K562 (cell line): ENCODE results near the gene ATOH8. TPM values are rescaled to one million over a fixed set of nuclear protein-coding genes. Genes with fewer than 3 reads are reported as not detected.

ENCODE experiments used
- ATAC-seq: fragments of 200-7000 bp; cut with Tn5 transposase; 3 replicates; pipeline ENCODE4 v1.9.1; 2020; ENCODE audit warnings: moderate library complexity
- BruUV-seq: library from RNA; stranded (reverse); fragments of 400-500 nt; replicated peaks from 2 replicates; lab custom pipeline; 2021; lab: Mats Ljungman, UMichigan
- CTCF ChIA-PET: fragments of 300-600 bp; formaldehyde crosslinking; extraction: SDS; loops from one replicate; lab custom pipeline; 2021; ENCODE audit warnings: low intra/inter-chr PET ratio; lab: Yijun Ruan, JAX
- POLR2A ChIA-PET: fragments of 300-600, 350-650 bp; sonication (Branson Sonifier 250); formaldehyde crosslinking; extraction: SDS; loops from one replicate; lab custom pipeline; 2021; ENCODE audit warnings: antibody characterized with exemption, inconsistent platforms; lab: Yijun Ruan, JAX
- DNase-seq, 4 experiments: peaks; one replicate each; pipeline versions ENCODE4 v3.0.0 to v3.0.0-alpha.2; 2011 to 2018; ENCODE audit warnings: low spot score in 3 of 4, mixed read lengths in 3 of 4; ENCODE audit errors: extremely low read depth in 1 of 4
- FAIRE-seq: peaks from 2 replicates; lab custom pipeline; 2011; peaks lifted over from hg19 to GRCh38; lab: Jason Lieb, UNC
- H2AFZ ChIP-seq: 2 replicates; pipeline ENCODE4 v1.6.0; 2011; ENCODE audit warnings: low read depth, low read length, control low read depth, inconsistent platforms
- H3K27ac ChIP-seq: fragments of 200-600 bp; 3 replicates; pipeline ENCODE4 v1.8.0; 2011; ENCODE audit warnings: low read depth, mild to moderate bottlenecking, control low read depth, inconsistent platforms, low read length, moderate library complexity, mixed read lengths; ENCODE audit errors: extremely low read depth
- H3K27me3 ChIP-seq, 2 experiments: fragments of 300-600 bp in 1 of 2; 2 replicates in 1 of 2; 3 replicates in 1 of 2; pipeline versions ENCODE4 v1.6.0 to v1.8.0; 2011; ENCODE audit warnings: inconsistent platforms in 2 of 2, low read length in 2 of 2, mild to moderate bottlenecking in 1 of 2, mixed read lengths in 1 of 2, moderate library complexity in 1 of 2; ENCODE audit not compliant: control insufficient read depth in 2 of 2, insufficient read depth in 2 of 2
- H3K36me3 ChIP-seq: fragments of 300-600 bp; 3 replicates; pipeline ENCODE4 v1.8.0; 2011; ENCODE audit warnings: mild to moderate bottlenecking, low read length, inconsistent platforms; ENCODE audit not compliant: control insufficient read depth, insufficient read depth
- H3K4me1 ChIP-seq, 2 experiments: fragments of 200-600 bp in 1 of 2; replicated peaks in 1 of 2; 2 replicates in 1 of 2; 3 replicates in 1 of 2; pipeline versions ENCODE4 v1.5.1 to v1.8.0; 2011; ENCODE audit warnings: inconsistent platforms in 2 of 2, low read length in 2 of 2, mild to moderate bottlenecking in 1 of 2, mixed read lengths in 1 of 2, moderate library complexity in 1 of 2; ENCODE audit not compliant: control insufficient read depth in 2 of 2, insufficient read depth in 2 of 2
- H3K4me2 ChIP-seq: 2 replicates; pipeline ENCODE4 v1.6.1; 2011; ENCODE audit warnings: low read length, control low read depth, inconsistent platforms, mixed read lengths; ENCODE audit not compliant: insufficient read depth
- H3K4me3 ChIP-seq: fragments of 200-600 bp; sonication (generic), shearing (Covaris generic); 2 replicates; pipeline ENCODE4 v1.5.1; 2016; ENCODE audit warnings: control low read depth, inconsistent platforms
- H3K79me2 ChIP-seq: fragments of 200-600 bp; 3 replicates; pipeline ENCODE4 v1.8.0; 2011; ENCODE audit warnings: low read length, inconsistent platforms; ENCODE audit not compliant: control insufficient read depth, insufficient read depth
- H3K9ac ChIP-seq, 2 experiments: 2 replicates each; pipeline versions ENCODE4 v1.6.0 to v1.6.1; 2011; ENCODE audit warnings: low read depth in 2 of 2, low read length in 2 of 2, control low read depth in 1 of 2, inconsistent platforms in 1 of 2, mild to moderate bottlenecking in 1 of 2, mixed read lengths in 1 of 2; ENCODE audit not compliant: insufficient read depth in 1 of 2
- H3K9me1 ChIP-seq: one replicate; pipeline ENCODE4 v1.6.0; 2011; ENCODE audit warnings: inconsistent platforms, mild to moderate bottlenecking, low read length, moderate library complexity; ENCODE audit not compliant: control insufficient read depth, insufficient read depth
- H3K9me3 ChIP-seq: replicated peaks from 2 replicates; pipeline ENCODE4 v1.5.1; 2011; ENCODE audit warnings: low read depth, low read length, inconsistent platforms; ENCODE audit not compliant: control insufficient read depth, insufficient read depth
- H4K20me1 ChIP-seq: replicated peaks from 2 replicates; pipeline ENCODE4 v1.6.1; 2011; ENCODE audit warnings: low read length, inconsistent platforms, mixed read lengths; ENCODE audit not compliant: control insufficient read depth, insufficient read depth
- CEBPG ChIP-seq, 3 experiments: fragments of 200-800 bp in 1 of 3; sonication (Bioruptor generic) in 1 of 3; sonication (generic) in 1 of 3; formaldehyde crosslinking in 1 of 3; IDR thresholded peaks in 2 of 3; conservative IDR thresholded peaks in 1 of 3; 2 replicates each; pipeline versions ENCODE4 v1.6.1 to v1.8.0; 2016 to 2022; ENCODE audit warnings: missing compliant biosample characterization in 2 of 3, missing genetic modification characterization in 2 of 3, mild to moderate bottlenecking in 1 of 3, missing genetic modification reagents in 1 of 3
- FOXJ3 ChIP-seq: sonication (generic); formaldehyde crosslinking; IDR thresholded peaks from 2 replicates; pipeline ENCODE4 v1.4.0; 2020; ENCODE audit warnings: mild to moderate bottlenecking, missing genetic modification reagents
- MTF1 ChIP-seq: fragments of 250-450 bp; sonication (Bioruptor Pico); IDR thresholded peaks from 2 replicates; pipeline ENCODE4 v1.9.0; 2021; ENCODE audit warnings: moderate library complexity, mild to moderate bottlenecking, inconsistent platforms, borderline replicate concordance
- NCOA2 ChIP-seq, 2 experiments: fragments of 450-650 bp; IDR thresholded peaks; 2 replicates each; pipeline ENCODE4 v1.6.1; 2018; ENCODE audit warnings: mild to moderate bottlenecking in 2 of 2, moderate library complexity in 1 of 2; ENCODE audit not compliant: partially characterized antibody in 2 of 2
- POLR2B ChIP-seq: fragments of 450-650 bp; IDR thresholded peaks from 2 replicates; pipeline ENCODE4 v1.6.1; 2018; ENCODE audit warnings: low read depth; ENCODE audit not compliant: partially characterized antibody
- POU5F1 ChIP-seq: fragments of 150-350 bp; IDR thresholded peaks from 2 replicates; pipeline ENCODE4 v1.6.1; 2014; ENCODE audit warnings: borderline replicate concordance, low read length, low read depth, mild to moderate bottlenecking; ENCODE audit not compliant: partially characterized antibody
- RFX5 ChIP-seq: IDR thresholded peaks from 2 replicates; pipeline ENCODE4 v1.6.1; 2011; ENCODE audit warnings: low read depth, mild to moderate bottlenecking, improper control_type of control experiment, low read length
- TAF1 ChIP-seq: IDR thresholded peaks from 2 replicates; pipeline ENCODE4 v1.6.1; 2011; ENCODE audit warnings: mild to moderate bottlenecking, low read length, moderate library complexity; ENCODE audit not compliant: insufficient read depth, control insufficient read depth, severe bottlenecking; ENCODE audit errors: extremely low read depth
- U2AF2 ChIP-seq: fragments of 200-400 bp; formaldehyde crosslinking; optimal IDR thresholded peaks from 2 replicates; pipeline ENCODE3; 2017; ENCODE audit warnings: low read depth, mild to moderate bottlenecking, low read length
- ZFP1 ChIP-seq: fragments of 450-650 bp; formaldehyde crosslinking; IDR thresholded peaks from 2 replicates; pipeline ENCODE4 v1.4.0; 2020; ENCODE audit warnings: mild to moderate bottlenecking, mixed read lengths
- ZNF124 ChIP-seq: sonication (generic); formaldehyde crosslinking; IDR thresholded peaks from 2 replicates; pipeline ENCODE4 v1.8.1; 2022; ENCODE audit warnings: missing genetic modification reagents
- ZNF143 ChIP-seq: sonication (generic); formaldehyde crosslinking; IDR thresholded peaks from 2 replicates; pipeline ENCODE4 v1.9.0; 2022; ENCODE audit warnings: mild to moderate bottlenecking, missing genetic modification reagents
- WGBS: fragments of 100-300 bp; shearing (Covaris generic); methylation state at CpG from one replicate; pipeline ENCODE4 v1.1.6; 2016; ENCODE audit warnings: low coverage, mixed read lengths; ENCODE audit not compliant: insufficient coverage; ENCODE audit errors: missing lambda C conversion rate; 5-methylcytosine and 5-hydroxymethylcytosine counted together
- in situ Hi-C: fragments of 300-500 bp; cut with MboI; formaldehyde crosslinking; loops from 4 replicates; pipeline ENCODE4 v1.15.0; 2018; ENCODE audit warnings: inconsistent platforms, mixed read lengths
- intact Hi-C: fragments of 100-400 bp; cut with micrococcal nuclease; formaldehyde crosslinking; loops from 2 replicates; pipeline ENCODE4 v1.14.2; 2022
- polyA plus RNA-seq, 8 experiments: library from polyadenylated mRNA; depleted of rRNA in 4 of 8; stranded (reverse) in 5 of 8; unstranded in 3 of 8; fragments of >200 nt; fragmentation: Nextera tagmentation in 2 of 8; fragmentation: Illumina TruSeq in 1 of 8; extraction: Ambion mirVana in 2 of 8; extraction: Trizol in 1 of 8; gene quantifications; 2 replicates each; pipeline versions ENCODE4 v1.2.1 to v1.2.3, GENCODE V29; 2011 to 2014; ENCODE audit warnings: inconsistent platforms in 1 of 8, missing spikeins in 1 of 8
- total RNA-seq, 7 experiments: library from RNA; depleted of rRNA in 6 of 7; stranded (reverse); fragments of >200 nt in 6 of 7; fragmentation: Illumina TruSeq in 2 of 7; extraction: Trizol in 2 of 7; gene quantifications; 2 replicates each; pipeline versions ENCODE4 v1.2.1 to v1.2.3, GENCODE V29; 2011 to 2021; ENCODE audit warnings: low replicate concordance in 1 of 7

The ATOH8 gene
- total and polyA plus RNA-seq, 9 of the 15 experiments (the other 6 are each of a cell fraction or from before 2014, with no cell fraction given): not detected

- no peak for TF ChIP-seq POLR2B
- TF ChIP-seq ZFP1 (CRISPR knock-in tag): no peak
- TF ChIP-seq RFX5: no peak
- TF ChIP-seq U2AF2: no peak
- TF ChIP-seq POU5F1: no peak
- TF ChIP-seq FOXJ3 (CRISPR knock-in tag): no peak
- no peak for TF ChIP-seq MTF1 (CRISPR knock-in tag)
These were observed 7.7 kb downstream of the ATOH8 start (continued) for GRCh38 chr2:85761512-85761944.

GRCh38 chr2:85761946-85762345 lies 8.2 kb downstream of the ATOH8 start:
- Histone ChIP-seq H4K20me1 (no peaks in the 10 kb centered on the region; the same call in 1 of the 2 replicates), H3K9me1 (peaks cover 5% of the 10 kb centered on the region), H3K4me2 (no peak overlapping the region), H3K4me1 (peaks cover 0 to 8% of the 10 kb centered on the region in 2 experiments; a peak in 2 of 5 replicates)
- intact Hi-C loops: no loop called here
- FAIRE-seq: no peak
- BruUV-seq: no TSS peak
- TF ChIP-seq ZNF124 (CRISPR knock-in tag) (no peak), NCOA2 (IDR thresholded peaks at IDR 0.05; ENCODE audit: partially characterized antibody in 2 of 2) (no peak), ZNF143 (CRISPR knock-in tag) (no peak), TAF1 (no peak), CEBPG (CRISPR knock-in tag; IDR thresholded peaks at IDR 0.05) (no peak), CEBPG (tag; conservative IDR thresholded peaks at IDR 0.05 in 1 of 2, IDR thresholded peaks at IDR 0.05 in 1 of 2) (no peak)
- TF ChIP-seq, all 486 proteins: peak for 0
- H3K9me3 ChIP-seq: no peaks in the 10 kb centered on the region
- WGBS: 0% methylated on average over 4 of the region's 4 CpGs
- H3K9ac ChIP-seq: no peak overlapping the region
- CTCF ChIA-PET: no interaction called here
- H3K4me3 ChIP-seq: no peak overlapping the region
- ATAC-seq: no peak
- in situ Hi-C loops: no loop called here
- no peaks in the 10 kb centered on the region for H3K79me2 ChIP-seq
- POLR2A ChIA-PET: interaction anchor here (1.3 kb wide), 1 partner anchor 10 kb away, joined by 4 read pairs; no protein-coding TSS in a partner anchor
- no peak overlapping the region for H2AFZ ChIP-seq
- no peak overlapping the region for H3K27ac ChIP-seq
- DNase-seq: no peak
- peaks cover 49 to 83% of the 10 kb centered on the region in 2 experiments for H3K27me3 ChIP-seq
- H3K36me3 ChIP-seq: no peaks in the 10 kb centered on the region
